SK-N-SH treated with all-trans-retinoic acid at 6 μM for 48 hours (cell line): ENCODE measurements around the gene ANKRD33B.

ENCODE experiments used
- ATAC-seq: fragments of 200-7000 bp; cut with Tn5 transposase; 3 replicates; pipeline ENCODE4 v1.9.1; 2020; ENCODE audit warnings: mild to moderate bottlenecking, moderate library complexity
- ARNTL ChIP-seq: fragments of 450-650 bp; formaldehyde crosslinking; IDR thresholded peaks from 2 replicates; pipeline ENCODE4 v1.5.0; 2020; ENCODE audit warnings: low read depth, mild to moderate bottlenecking, moderate library complexity, borderline replicate concordance
- CSDC2 ChIP-seq: fragments of 250-450 bp; sonication (Bioruptor Pico); IDR thresholded peaks from 2 replicates; pipeline ENCODE4 v1.5.0; 2020; ENCODE audit warnings: mild to moderate bottlenecking, moderate library complexity
- ESRRG ChIP-seq: fragments of 250-450 bp; sonication (Bioruptor Pico); IDR thresholded peaks from 2 replicates; pipeline ENCODE4 v1.6.1; 2021; ENCODE audit warnings: mild to moderate bottlenecking
- GLIS3 ChIP-seq: fragments of 250-450 bp; sonication (Bioruptor Pico); IDR thresholded peaks from 2 replicates; pipeline ENCODE4 v1.5.0; 2020; ENCODE audit warnings: mild to moderate bottlenecking, moderate library complexity
- ISL1 ChIP-seq: fragments of 250-450 bp; sonication (Bioruptor Pico); IDR thresholded peaks from 2 replicates; pipeline ENCODE4 v2.1.2; 2022; ENCODE audit warnings: mild to moderate bottlenecking, moderate library complexity
- OSR1 ChIP-seq: fragments of 250-450 bp; sonication (Bioruptor Pico); IDR thresholded peaks from 2 replicates; pipeline ENCODE4 v1.8.0; 2022; ENCODE audit warnings: moderate library complexity, mild to moderate bottlenecking, inconsistent platforms
- PPARA ChIP-seq: fragments of 250-450 bp; sonication (Bioruptor Pico); IDR thresholded peaks from 2 replicates; pipeline ENCODE4 v1.5.0; 2020; ENCODE audit warnings: mild to moderate bottlenecking, borderline replicate concordance
- RARB ChIP-seq: fragments of 250-450 bp; sonication (Bioruptor Pico); IDR thresholded peaks from 2 replicates; pipeline ENCODE4 v1.8.0; 2021; ENCODE audit warnings: mild to moderate bottlenecking, moderate library complexity
- SNAI2 ChIP-seq: fragments of 250-450 bp; sonication (Bioruptor Pico); IDR thresholded peaks from 2 replicates; pipeline ENCODE4 v1.5.0; 2020; ENCODE audit warnings: mild to moderate bottlenecking, moderate library complexity
- ZFP3 ChIP-seq: fragments of 250-450 bp; sonication (Bioruptor Pico); IDR thresholded peaks from 2 replicates; pipeline ENCODE4 v1.5.0; 2020; ENCODE audit warnings: mild to moderate bottlenecking, moderate library complexity
- ZFP30 ChIP-seq: fragments of 450-650 bp; formaldehyde crosslinking; IDR thresholded peaks from 2 replicates; pipeline ENCODE4 v1.5.0; 2022; ENCODE audit warnings: mild to moderate bottlenecking, moderate library complexity
- ZNF565 ChIP-seq: fragments of 450-650 bp; formaldehyde crosslinking; conservative IDR thresholded peaks from 2 replicates; pipeline ENCODE4 v1.5.0; 2020; ENCODE audit warnings: low read depth, mild to moderate bottlenecking, moderate library complexity
- ZNF70 ChIP-seq: fragments of 450-650 bp; formaldehyde crosslinking; IDR thresholded peaks from 2 replicates; pipeline ENCODE4 v1.5.0; 2020; ENCODE audit warnings: mild to moderate bottlenecking, moderate library complexity
- ZNF8 ChIP-seq: fragments of 450-650 bp; formaldehyde crosslinking; IDR thresholded peaks from 2 replicates; pipeline ENCODE4 v1.5.0; 2020; ENCODE audit warnings: mild to moderate bottlenecking, moderate library complexity
- TF ChIP-seq, protein P1 (sequence below): fragments of 250-450 bp; sonication (Bioruptor Pico); IDR thresholded peaks from 2 replicates; pipeline ENCODE4 v1.8.0; 2021; ENCODE audit warnings: low read depth, mild to moderate bottlenecking, moderate library complexity, borderline replicate concordance
- TF ChIP-seq, protein P2 (sequence below): fragments of 250-450 bp; sonication (Bioruptor Pico); IDR thresholded peaks from 2 replicates; pipeline ENCODE4 v1.8.0; 2020; ENCODE audit warnings: mild to moderate bottlenecking, moderate library complexity, borderline replicate concordance
- TF ChIP-seq, protein P3 (sequence below): fragments of 250-450 bp; sonication (Bioruptor Pico); IDR thresholded peaks from 2 replicates; pipeline ENCODE4 v1.5.0; 2020; ENCODE audit warnings: mild to moderate bottlenecking, moderate library complexity
- TF ChIP-seq, protein P4 (sequence below): fragments of 250-450 bp; sonication (Bioruptor Pico); IDR thresholded peaks from 2 replicates; pipeline ENCODE4 v1.5.1; 2020; ENCODE audit warnings: low read depth, mild to moderate bottlenecking, moderate library complexity

Gene ANKRD33B

DNA sequence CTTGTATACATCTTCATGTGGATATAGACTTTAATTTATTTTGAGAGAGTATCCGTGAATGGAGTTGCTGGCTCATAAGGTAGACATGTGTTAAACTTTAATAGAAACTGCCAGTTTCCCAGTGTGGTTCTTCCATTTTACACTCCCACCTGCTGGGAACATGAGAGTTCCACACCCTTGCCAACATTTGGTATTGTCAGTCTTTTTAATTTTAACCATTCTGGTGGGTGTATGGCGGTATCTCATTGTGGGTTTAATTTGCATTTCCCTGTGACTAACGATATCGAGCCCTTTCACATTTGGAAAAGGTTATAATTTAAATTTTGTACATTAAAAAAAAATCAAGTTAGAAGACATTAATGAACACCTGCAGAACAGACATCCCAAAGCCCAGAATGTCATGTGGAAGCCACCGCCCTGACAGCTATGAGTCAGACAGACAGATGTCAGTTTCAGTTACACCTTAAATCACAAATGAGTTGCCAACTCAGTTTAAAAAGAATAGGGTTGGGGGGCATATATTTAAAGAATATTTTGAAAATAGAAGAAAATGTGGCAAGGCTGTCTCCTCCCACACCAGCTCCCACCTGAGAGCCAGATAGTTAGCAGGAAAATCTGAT, 36.9 kb downstream of the ANKRD33B start (continued):
- TF ChIP-seq, protein P1, sequence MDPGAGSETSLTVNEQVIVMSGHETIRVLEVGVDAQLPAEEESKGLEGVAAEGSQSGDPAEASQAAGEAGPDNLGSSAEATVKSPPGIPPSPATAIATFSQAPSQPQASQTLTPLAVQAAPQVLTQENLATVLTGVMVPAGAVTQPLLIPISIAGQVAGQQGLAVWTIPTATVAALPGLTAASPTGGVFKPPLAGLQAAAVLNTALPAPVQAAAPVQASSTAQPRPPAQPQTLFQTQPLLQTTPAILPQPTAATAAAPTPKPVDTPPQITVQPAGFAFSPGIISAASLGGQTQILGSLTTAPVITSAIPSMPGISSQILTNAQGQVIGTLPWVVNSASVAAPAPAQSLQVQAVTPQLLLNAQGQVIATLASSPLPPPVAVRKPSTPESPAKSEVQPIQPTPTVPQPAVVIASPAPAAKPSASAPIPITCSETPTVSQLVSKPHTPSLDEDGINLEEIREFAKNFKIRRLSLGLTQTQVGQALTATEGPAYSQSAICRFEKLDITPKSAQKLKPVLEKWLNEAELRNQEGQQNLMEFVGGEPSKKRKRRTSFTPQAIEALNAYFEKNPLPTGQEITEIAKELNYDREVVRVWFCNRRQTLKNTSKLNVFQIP (CRISPR knock-in tag), result no peak
- TF ChIP-seq, all 23 proteins: peak for 0

DNA sequence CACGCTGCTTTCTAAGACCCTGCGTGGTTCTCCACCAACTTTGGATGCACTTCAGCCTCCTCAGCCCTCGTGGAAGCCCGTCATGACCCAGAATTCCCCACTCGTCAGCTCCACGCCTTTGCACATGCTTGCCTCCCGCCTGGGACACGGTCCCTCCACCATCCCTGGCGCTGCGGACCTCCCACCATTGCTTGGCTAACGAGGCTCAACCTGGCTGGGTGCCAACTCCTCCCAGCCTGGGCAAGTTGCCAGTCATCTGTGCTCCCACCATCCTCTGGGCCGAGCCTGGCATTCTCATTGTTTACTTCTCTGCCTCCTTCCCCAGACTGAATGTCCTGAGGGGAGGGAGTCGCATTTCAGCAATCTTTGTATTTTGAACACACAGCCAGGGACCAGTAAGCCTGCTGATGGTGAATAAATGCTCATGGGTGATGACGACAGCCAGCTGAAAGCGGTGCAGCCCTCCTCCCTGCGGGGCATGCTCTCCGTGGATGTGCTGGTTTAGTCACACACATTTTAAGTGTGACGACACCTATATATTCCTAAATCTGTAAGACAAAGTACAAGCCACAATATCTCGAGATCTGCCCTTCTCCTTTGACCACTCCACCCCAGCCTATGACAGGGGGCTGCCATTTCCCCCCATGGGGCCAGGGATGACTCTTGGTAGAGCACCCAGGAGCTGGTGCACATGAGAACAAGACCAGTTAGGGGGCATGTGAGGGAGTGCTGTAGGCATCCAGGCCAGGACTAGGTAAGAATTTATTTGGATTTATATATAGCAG, 37.6 kb downstream of the ANKRD33B start:
- no peak for TF ChIP-seq OSR1
- 0 out of 2 replicates have a peak, but pooled peaks have one; percentile 44 for TF ChIP-seq SNAI2
- 0 out of 2 replicates have a peak, but pooled peaks have one; percentile 39 for TF ChIP-seq ZFP3 (CRISPR knock-in tag)
- TF ChIP-seq, protein P2, sequence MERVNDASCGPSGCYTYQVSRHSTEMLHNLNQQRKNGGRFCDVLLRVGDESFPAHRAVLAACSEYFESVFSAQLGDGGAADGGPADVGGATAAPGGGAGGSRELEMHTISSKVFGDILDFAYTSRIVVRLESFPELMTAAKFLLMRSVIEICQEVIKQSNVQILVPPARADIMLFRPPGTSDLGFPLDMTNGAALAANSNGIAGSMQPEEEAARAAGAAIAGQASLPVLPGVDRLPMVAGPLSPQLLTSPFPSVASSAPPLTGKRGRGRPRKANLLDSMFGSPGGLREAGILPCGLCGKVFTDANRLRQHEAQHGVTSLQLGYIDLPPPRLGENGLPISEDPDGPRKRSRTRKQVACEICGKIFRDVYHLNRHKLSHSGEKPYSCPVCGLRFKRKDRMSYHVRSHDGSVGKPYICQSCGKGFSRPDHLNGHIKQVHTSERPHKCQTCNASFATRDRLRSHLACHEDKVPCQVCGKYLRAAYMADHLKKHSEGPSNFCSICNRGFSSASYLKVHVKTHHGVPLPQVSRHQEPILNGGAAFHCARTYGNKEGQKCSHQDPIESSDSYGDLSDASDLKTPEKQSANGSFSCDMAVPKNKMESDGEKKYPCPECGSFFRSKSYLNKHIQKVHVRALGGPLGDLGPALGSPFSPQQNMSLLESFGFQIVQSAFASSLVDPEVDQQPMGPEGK (CRISPR knock-in tag), result no peak
- TF ChIP-seq, protein P3, sequence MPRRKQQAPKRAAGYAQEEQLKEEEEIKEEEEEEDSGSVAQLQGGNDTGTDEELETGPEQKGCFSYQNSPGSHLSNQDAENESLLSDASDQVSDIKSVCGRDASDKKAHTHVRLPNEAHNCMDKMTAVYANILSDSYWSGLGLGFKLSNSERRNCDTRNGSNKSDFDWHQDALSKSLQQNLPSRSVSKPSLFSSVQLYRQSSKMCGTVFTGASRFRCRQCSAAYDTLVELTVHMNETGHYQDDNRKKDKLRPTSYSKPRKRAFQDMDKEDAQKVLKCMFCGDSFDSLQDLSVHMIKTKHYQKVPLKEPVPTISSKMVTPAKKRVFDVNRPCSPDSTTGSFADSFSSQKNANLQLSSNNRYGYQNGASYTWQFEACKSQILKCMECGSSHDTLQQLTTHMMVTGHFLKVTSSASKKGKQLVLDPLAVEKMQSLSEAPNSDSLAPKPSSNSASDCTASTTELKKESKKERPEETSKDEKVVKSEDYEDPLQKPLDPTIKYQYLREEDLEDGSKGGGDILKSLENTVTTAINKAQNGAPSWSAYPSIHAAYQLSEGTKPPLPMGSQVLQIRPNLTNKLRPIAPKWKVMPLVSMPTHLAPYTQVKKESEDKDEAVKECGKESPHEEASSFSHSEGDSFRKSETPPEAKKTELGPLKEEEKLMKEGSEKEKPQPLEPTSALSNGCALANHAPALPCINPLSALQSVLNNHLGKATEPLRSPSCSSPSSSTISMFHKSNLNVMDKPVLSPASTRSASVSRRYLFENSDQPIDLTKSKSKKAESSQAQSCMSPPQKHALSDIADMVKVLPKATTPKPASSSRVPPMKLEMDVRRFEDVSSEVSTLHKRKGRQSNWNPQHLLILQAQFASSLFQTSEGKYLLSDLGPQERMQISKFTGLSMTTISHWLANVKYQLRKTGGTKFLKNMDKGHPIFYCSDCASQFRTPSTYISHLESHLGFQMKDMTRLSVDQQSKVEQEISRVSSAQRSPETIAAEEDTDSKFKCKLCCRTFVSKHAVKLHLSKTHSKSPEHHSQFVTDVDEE, result 0 out of 2 replicates have a peak, but pooled peaks have one; percentile 40
- ATAC-seq, result peak; percentile 90

DNA sequence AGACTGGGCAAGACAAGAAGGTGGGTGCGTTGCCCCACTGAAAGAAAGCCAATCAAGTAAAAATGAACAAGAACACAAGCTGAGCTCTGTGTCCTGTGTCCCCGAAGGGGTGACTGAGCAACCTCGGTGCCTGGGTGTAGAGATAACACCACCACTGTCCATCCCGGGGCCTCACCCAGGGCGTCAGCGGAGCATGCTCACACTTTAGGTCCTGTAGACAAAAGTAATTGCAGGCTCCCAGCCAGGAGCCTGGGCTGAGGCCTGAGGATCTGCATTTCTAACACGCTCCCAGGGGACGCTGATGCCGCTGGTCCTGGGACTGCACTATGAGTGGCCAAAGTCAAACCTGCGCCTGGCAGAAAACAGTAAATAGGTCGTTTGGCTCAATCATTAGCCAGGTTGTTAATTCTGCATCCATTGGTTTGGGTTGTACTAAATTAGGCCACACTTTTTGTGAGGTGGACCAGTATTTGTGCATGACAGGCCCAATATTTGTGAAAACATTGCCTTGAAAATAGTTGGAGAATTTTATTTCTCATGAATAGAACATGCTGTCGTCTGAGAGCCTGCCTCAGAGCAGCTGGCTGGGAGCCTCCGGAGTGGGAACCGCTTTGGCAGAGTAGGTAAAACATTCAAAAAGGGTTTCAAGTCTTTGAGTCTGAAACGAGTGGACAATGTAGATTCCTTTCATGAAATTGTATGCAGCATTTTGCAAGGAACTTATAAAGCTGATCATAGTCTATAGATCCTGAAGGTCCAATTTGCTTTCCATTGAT, 38.3 kb downstream of the ANKRD33B start:
- TF ChIP-seq, protein P4, sequence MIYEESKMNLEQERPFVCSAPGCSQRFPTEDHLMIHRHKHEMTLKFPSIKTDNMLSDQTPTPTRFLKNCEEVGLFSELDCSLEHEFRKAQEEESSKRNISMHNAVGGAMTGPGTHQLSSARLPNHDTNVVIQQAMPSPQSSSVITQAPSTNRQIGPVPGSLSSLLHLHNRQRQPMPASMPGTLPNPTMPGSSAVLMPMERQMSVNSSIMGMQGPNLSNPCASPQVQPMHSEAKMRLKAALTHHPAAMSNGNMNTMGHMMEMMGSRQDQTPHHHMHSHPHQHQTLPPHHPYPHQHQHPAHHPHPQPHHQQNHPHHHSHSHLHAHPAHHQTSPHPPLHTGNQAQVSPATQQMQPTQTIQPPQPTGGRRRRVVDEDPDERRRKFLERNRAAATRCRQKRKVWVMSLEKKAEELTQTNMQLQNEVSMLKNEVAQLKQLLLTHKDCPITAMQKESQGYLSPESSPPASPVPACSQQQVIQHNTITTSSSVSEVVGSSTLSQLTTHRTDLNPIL (CRISPR knock-in tag), result no peak
- TF ChIP-seq, protein P1 (CRISPR knock-in tag), result no peak
- TF ChIP-seq ZFP3 (CRISPR knock-in tag) (no peak), ZFP30 (CRISPR knock-in tag) (no peak), ZNF8 (CRISPR knock-in tag) (no peak), CSDC2 (CRISPR knock-in tag) (no peak), ARNTL (CRISPR knock-in tag) (no peak), ZNF70 (CRISPR knock-in tag) (no peak), GLIS3 (CRISPR knock-in tag) (no peak), ZNF565 (CRISPR knock-in tag) (no peak), RARB (CRISPR knock-in tag) (no peak), ESRRG (no peak), PPARA (CRISPR knock-in tag) (no peak), ISL1 (CRISPR knock-in tag) (no peak)
- TF ChIP-seq, protein P2 (CRISPR knock-in tag), result no peak
- no peak for ATAC-seq
